Measurements from ENCODE around the gene DPP7.
A peak's percentile ranks its signal among the peaks of the same experiment; 100 is the strongest.

The DPP7 gene

GRCh38 chr9:137067860-137068538 is 46.5 kb downstream of the DPP7 start:
- CTCF ChIA-PET, result interaction anchor here (0.6 to 11.3 kb wide), 36 partner anchors 9 to 946 kb away, joined by 3 to 237 read pairs (median 4); partner anchors contain the start of genes ABCA2, CYSRT1, ENTPD2 and MAN1B1
- Histone ChIP-seq H3K27ac (ENCODE audit: extremely low read depth, low read depth, low read length) (no peak overlapping the region), H3K36me3 (ENCODE audit: control insufficient read depth in 2 of 2, insufficient read depth in 1 of 2, low read length in 2 of 2) (peaks cover 0 to 17% of the 10 kb centered on the region in 2 experiments; a peak in 1 of 3 replicates), H3K9me3 (ENCODE audit: control insufficient read depth, insufficient read depth, low read depth, low read length) (no peaks in the 10 kb centered on the region), H3K4me3 (ENCODE audit: low read depth, low read length) (no peak overlapping the region), H3K4me1 (ENCODE audit: control insufficient read depth, insufficient read depth, low read length) (peaks cover 10% of the 10 kb centered on the region; the same call in 1 of the 2 replicates)
- POLR2A ChIA-PET, result interaction anchor here (0.6 to 9.1 kb wide), 16 partner anchors 9 to 188 kb away, joined by 3 to 137 read pairs (median 4); partner anchors contain the start of genes ENTPD2, MAN1B1, NDOR1 and NPDC1
- TF ChIP-seq ZEB2 (tag by site-specific recombination; IDR thresholded peaks at IDR 0.05) (peak; percentile 92), ZNF324 (tag by site-specific recombination; IDR thresholded peaks at IDR 0.05) (0 out of 2 replicates have a peak, but pooled peaks have one; percentile 32), ZNF223 (tag by site-specific recombination; IDR thresholded peaks at IDR 0.05) (no peak), ZNF26 (tag by site-specific recombination; IDR thresholded peaks at IDR 0.05) (no peak), ZXDB (tag by site-specific recombination; IDR thresholded peaks at IDR 0.05) (0 out of 2 replicates have a peak, but pooled peaks have one; percentile 23), KLF16 (tag by site-specific recombination; IDR thresholded peaks at IDR 0.05) (no peak), ZNF266 (tag by site-specific recombination; IDR thresholded peaks at IDR 0.05; ENCODE audit: low read depth) (no peak), ZNF23 (tag by site-specific recombination; IDR thresholded peaks at IDR 0.05; ENCODE audit: borderline replicate concordance) (no peak), ZNF596 (tag by site-specific recombination; IDR thresholded peaks at IDR 0.05) (no peak), ZNF518A (tag by site-specific recombination; conservative IDR thresholded peaks at IDR 0.05; ENCODE audit: low read depth) (no peak), ZNF654 (tag by site-specific recombination; IDR thresholded peaks at IDR 0.05; ENCODE audit: low read depth) (peak; percentile 13; the same call in 1 of the 2 replicates), ZNF514 (tag by site-specific recombination; IDR thresholded peaks at IDR 0.05) (no peak), ZNF558 (tag by site-specific recombination; IDR thresholded peaks at IDR 0.05) (no peak), ZNF341 (tag by site-specific recombination; IDR thresholded peaks at IDR 0.05; ENCODE audit: low read depth) (peak; percentile 98), HIC1 (tag by site-specific recombination; IDR thresholded peaks at IDR 0.05) (peak; percentile 61; the same call in 1 of the 2 replicates)
- TF ChIP-seq, protein P1, sequence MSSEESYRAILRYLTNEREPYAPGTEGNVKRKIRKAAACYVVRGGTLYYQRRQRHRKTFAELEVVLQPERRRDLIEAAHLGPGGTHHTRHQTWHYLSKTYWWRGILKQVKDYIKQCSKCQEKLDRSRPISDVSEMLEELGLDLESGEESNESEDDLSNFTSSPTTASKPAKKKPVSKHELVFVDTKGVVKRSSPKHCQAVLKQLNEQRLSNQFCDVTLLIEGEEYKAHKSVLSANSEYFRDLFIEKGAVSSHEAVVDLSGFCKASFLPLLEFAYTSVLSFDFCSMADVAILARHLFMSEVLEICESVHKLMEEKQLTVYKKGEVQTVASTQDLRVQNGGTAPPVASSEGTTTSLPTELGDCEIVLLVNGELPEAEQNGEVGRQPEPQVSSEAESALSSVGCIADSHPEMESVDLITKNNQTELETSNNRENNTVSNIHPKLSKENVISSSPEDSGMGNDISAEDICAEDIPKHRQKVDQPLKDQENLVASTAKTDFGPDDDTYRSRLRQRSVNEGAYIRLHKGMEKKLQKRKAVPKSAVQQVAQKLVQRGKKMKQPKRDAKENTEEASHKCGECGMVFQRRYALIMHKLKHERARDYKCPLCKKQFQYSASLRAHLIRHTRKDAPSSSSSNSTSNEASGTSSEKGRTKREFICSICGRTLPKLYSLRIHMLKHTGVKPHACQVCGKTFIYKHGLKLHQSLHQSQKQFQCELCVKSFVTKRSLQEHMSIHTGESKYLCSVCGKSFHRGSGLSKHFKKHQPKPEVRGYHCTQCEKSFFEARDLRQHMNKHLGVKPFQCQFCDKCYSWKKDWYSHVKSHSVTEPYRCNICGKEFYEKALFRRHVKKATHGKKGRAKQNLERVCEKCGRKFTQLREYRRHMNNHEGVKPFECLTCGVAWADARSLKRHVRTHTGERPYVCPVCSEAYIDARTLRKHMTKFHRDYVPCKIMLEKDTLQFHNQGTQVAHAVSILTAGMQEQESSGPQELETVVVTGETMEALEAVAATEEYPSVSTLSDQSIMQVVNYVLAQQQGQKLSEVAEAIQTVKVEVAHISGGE (tag by site-specific recombination; conservative IDR thresholded peaks at IDR 0.05; ENCODE audit: low read depth), result 0 out of 2 replicates have a peak, but pooled peaks have one; percentile 23
- TF ChIP-seq, protein P2, sequence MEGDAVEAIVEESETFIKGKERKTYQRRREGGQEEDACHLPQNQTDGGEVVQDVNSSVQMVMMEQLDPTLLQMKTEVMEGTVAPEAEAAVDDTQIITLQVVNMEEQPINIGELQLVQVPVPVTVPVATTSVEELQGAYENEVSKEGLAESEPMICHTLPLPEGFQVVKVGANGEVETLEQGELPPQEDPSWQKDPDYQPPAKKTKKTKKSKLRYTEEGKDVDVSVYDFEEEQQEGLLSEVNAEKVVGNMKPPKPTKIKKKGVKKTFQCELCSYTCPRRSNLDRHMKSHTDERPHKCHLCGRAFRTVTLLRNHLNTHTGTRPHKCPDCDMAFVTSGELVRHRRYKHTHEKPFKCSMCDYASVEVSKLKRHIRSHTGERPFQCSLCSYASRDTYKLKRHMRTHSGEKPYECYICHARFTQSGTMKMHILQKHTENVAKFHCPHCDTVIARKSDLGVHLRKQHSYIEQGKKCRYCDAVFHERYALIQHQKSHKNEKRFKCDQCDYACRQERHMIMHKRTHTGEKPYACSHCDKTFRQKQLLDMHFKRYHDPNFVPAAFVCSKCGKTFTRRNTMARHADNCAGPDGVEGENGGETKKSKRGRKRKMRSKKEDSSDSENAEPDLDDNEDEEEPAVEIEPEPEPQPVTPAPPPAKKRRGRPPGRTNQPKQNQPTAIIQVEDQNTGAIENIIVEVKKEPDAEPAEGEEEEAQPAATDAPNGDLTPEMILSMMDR (tag by site-specific recombination; IDR thresholded peaks at IDR 0.05), result peak; percentile 62
- TF ChIP-seq, protein P3, sequence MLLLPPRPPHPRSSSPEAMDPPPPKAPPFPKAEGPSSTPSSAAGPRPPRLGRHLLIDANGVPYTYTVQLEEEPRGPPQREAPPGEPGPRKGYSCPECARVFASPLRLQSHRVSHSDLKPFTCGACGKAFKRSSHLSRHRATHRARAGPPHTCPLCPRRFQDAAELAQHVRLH (tag by site-specific recombination; IDR thresholded peaks at IDR 0.05), result no peak
- TF ChIP-seq, protein P4, sequence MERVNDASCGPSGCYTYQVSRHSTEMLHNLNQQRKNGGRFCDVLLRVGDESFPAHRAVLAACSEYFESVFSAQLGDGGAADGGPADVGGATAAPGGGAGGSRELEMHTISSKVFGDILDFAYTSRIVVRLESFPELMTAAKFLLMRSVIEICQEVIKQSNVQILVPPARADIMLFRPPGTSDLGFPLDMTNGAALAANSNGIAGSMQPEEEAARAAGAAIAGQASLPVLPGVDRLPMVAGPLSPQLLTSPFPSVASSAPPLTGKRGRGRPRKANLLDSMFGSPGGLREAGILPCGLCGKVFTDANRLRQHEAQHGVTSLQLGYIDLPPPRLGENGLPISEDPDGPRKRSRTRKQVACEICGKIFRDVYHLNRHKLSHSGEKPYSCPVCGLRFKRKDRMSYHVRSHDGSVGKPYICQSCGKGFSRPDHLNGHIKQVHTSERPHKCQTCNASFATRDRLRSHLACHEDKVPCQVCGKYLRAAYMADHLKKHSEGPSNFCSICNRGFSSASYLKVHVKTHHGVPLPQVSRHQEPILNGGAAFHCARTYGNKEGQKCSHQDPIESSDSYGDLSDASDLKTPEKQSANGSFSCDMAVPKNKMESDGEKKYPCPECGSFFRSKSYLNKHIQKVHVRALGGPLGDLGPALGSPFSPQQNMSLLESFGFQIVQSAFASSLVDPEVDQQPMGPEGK (tag by site-specific recombination; IDR thresholded peaks at IDR 0.05), result peak; percentile 74; the same call in 1 of the 2 replicates
